ENCODE results near the gene TLK1.

- no peak for TF ChIP-seq CTCF (IDR thresholded peaks at IDR 0.05; ENCODE audit: poor library complexity)
- TF ChIP-seq EZH2phosphoT487 (IDR thresholded peaks at IDR 0.05; ENCODE audit: low read depth, severe bottlenecking, unreplicated experiment), result no peak
- no peak for TF ChIP-seq EZH2 (IDR thresholded peaks at IDR 0.05; ENCODE audit: borderline replicate concordance)
These were observed 118.3 kb downstream of the TLK1 start for GRCh38 chr2:171042253-171042969.
